HG02852 (cell line): Measurements from ENCODE around the gene MCOLN3.
"Not testable (repeated sequence)": the region's sequence is repeated elsewhere in the genome, so short reads cannot be mapped to it uniquely, and the experiment has no call there.

Experiments used
- ATAC-seq: cut with Tn5 transposase; IDR thresholded peaks from one replicate; pipeline ENCODE4 v1.9.1; 2021; ENCODE audit warnings: mild to moderate bottlenecking, moderate library complexity; ENCODE audit not compliant: unreplicated experiment

The MCOLN3 gene

GRCh38 chr1:84995484-84996334, 52.6 kb downstream of the MCOLN3 start:
- ATAC-seq = peak; percentile 40

- peak; percentile 39 for ATAC-seq
Measured at GRCh38 chr1:84991097-84991920, 57.0 kb downstream of the MCOLN3 start.

- peak; percentile 73 for ATAC-seq
Measured at GRCh38 chr1:84988588-84988987, 59.7 kb downstream of the MCOLN3 start.

GRCh38 chr1:84986561-84986960, 61.7 kb downstream of the MCOLN3 start:
- not testable (repeated sequence) for ATAC-seq

- peak; percentile 46 for ATAC-seq
Measured at GRCh38 chr1:84985365-84985764, 62.9 kb downstream of the MCOLN3 start.

- no peak for ATAC-seq
Measured at GRCh38 chr1:84982395-84982794, 65.9 kb downstream of the MCOLN3 start.

- peak; percentile 27 for ATAC-seq
Measured at GRCh38 chr1:84975035-84975434, 73.3 kb downstream of the MCOLN3 start.

- peak; percentile 58 for ATAC-seq
Measured at GRCh38 chr1:84973498-84974334, 74.6 kb downstream of the MCOLN3 start.

GRCh38 chr1:84972377-84972987, 75.8 kb downstream of the MCOLN3 start:
- peak; percentile 25 for ATAC-seq

- ATAC-seq = peak; percentile 32
Measured at GRCh38 chr1:84971957-84972356, 76.3 kb downstream of the MCOLN3 start.

- peak; percentile 35 for ATAC-seq
Measured at GRCh38 chr1:84969489-84970250, 78.6 kb downstream of the MCOLN3 start.

- no peak for ATAC-seq
Measured at GRCh38 chr1:84968865-84969264, 79.4 kb downstream of the MCOLN3 start.

GRCh38 chr1:84968101-84968500, 80.2 kb downstream of the MCOLN3 start:
- ATAC-seq = no peak
